ENCODE data around the gene ILKAP.

DNA sequence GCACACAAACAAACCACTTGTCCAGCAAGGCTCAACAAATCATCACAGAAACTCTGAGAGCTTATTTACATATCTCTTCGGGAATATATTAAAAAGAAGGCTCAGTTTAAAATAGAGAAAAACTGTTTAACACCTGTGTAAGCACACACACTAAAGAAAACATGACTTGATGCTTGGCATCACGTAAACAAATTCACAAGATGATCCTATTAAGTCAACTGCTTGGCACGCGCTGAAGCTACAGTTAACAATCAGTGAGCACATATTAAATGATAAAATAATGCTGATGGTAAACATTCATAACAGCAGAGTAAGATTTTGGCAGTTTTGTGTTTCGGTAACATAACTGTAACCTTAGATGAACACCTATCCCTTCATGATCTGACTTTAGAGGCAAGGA lies 40.7 kb upstream of the ILKAP start:
- TF ChIP-seq, protein P1, sequence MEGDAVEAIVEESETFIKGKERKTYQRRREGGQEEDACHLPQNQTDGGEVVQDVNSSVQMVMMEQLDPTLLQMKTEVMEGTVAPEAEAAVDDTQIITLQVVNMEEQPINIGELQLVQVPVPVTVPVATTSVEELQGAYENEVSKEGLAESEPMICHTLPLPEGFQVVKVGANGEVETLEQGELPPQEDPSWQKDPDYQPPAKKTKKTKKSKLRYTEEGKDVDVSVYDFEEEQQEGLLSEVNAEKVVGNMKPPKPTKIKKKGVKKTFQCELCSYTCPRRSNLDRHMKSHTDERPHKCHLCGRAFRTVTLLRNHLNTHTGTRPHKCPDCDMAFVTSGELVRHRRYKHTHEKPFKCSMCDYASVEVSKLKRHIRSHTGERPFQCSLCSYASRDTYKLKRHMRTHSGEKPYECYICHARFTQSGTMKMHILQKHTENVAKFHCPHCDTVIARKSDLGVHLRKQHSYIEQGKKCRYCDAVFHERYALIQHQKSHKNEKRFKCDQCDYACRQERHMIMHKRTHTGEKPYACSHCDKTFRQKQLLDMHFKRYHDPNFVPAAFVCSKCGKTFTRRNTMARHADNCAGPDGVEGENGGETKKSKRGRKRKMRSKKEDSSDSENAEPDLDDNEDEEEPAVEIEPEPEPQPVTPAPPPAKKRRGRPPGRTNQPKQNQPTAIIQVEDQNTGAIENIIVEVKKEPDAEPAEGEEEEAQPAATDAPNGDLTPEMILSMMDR (IDR thresholded peaks at IDR 0.05; ENCODE audit: borderline replicate concordance, extremely low read depth, low read length, poor library complexity, severe bottlenecking) = no peak
- no peak for TF ChIP-seq EZH2 (IDR thresholded peaks at IDR 0.05; ENCODE audit: borderline replicate concordance, low read depth, low read length, severe bottlenecking)

Data from DND-41 (cell line).